ENCODE results near the gene PERCC1.
"Not testable (repeated sequence)": the region's sequence is repeated elsewhere in the genome, so short reads cannot be mapped to it uniquely, and the experiment has no call there.

Gene PERCC1

GRCh38 chr16:1431497-1432270, 806 bp downstream of the PERCC1 start:
- in situ Hi-C loops (cut with MboI; ENCODE audit: low pct_unique_long_range_greater_than_20kb, low sequenced_read_pairs) = no loop called here
- no peak for DNase-seq

- in situ Hi-C loops (cut with MboI; ENCODE audit: low pct_unique_long_range_greater_than_20kb, low sequenced_read_pairs) = no loop called here
- DNase-seq = no peak
Observed at GRCh38 chr16:1432388-1433262, 1.7 kb downstream of the PERCC1 start.

GRCh38 chr16:1433263-1433560, 2.3 kb downstream of the PERCC1 start:
- DNase-seq = no peak
- in situ Hi-C loops (cut with MboI; ENCODE audit: low pct_unique_long_range_greater_than_20kb, low sequenced_read_pairs) = no loop called here

GRCh38 chr16:1433756-1434155, 2.9 kb downstream of the PERCC1 start:
- DNase-seq = no peak
- in situ Hi-C loops (cut with MboI; ENCODE audit: low pct_unique_long_range_greater_than_20kb, low sequenced_read_pairs) = no loop called here

GRCh38 chr16:1434644-1435592, 4.0 kb downstream of the PERCC1 start:
- in situ Hi-C loops (cut with MboI; ENCODE audit: low pct_unique_long_range_greater_than_20kb, low sequenced_read_pairs) = no loop called here
- DNase-seq = no peak

- no peak for DNase-seq
- in situ Hi-C loops (cut with MboI; ENCODE audit: low pct_unique_long_range_greater_than_20kb, low sequenced_read_pairs) = no loop called here
Observed at GRCh38 chr16:1435921-1436697, 5.2 kb downstream of the PERCC1 start.

- DNase-seq = no peak
- in situ Hi-C loops (cut with MboI; ENCODE audit: low pct_unique_long_range_greater_than_20kb, low sequenced_read_pairs) = no loop called here
Observed at GRCh38 chr16:1436731-1437355, 6.0 kb downstream of the PERCC1 start.

GRCh38 chr16:1437606-1438005, 6.7 kb downstream of the PERCC1 start:
- no peak for DNase-seq
- in situ Hi-C loops (cut with MboI; ENCODE audit: low pct_unique_long_range_greater_than_20kb, low sequenced_read_pairs) = no loop called here

- no peak for DNase-seq
- in situ Hi-C loops (cut with MboI; ENCODE audit: low pct_unique_long_range_greater_than_20kb, low sequenced_read_pairs) = no loop called here
Observed at GRCh38 chr16:1438229-1439057, 7.6 kb downstream of the PERCC1 start.

- in situ Hi-C loops (cut with MboI; ENCODE audit: low pct_unique_long_range_greater_than_20kb, low sequenced_read_pairs) = no loop called here
- DNase-seq = no peak
Observed at GRCh38 chr16:1439058-1439698, 8.3 kb downstream of the PERCC1 start.

- in situ Hi-C loops (cut with MboI; ENCODE audit: low pct_unique_long_range_greater_than_20kb, low sequenced_read_pairs); DNase-seq: not testable (repeated sequence)
Observed at GRCh38 chr16:1439699-1440074, 8.8 kb downstream of the PERCC1 start.

- in situ Hi-C loops (cut with MboI; ENCODE audit: low pct_unique_long_range_greater_than_20kb, low sequenced_read_pairs) = no loop called here
- no peak for DNase-seq
Observed at GRCh38 chr16:1441391-1441829, 10.5 kb downstream of the PERCC1 start.

GRCh38 chr16:1442697-1443096, 11.8 kb downstream of the PERCC1 start:
- in situ Hi-C loops (cut with MboI; ENCODE audit: low pct_unique_long_range_greater_than_20kb, low sequenced_read_pairs) = no loop called here
- no peak for DNase-seq

GRCh38 chr16:1443403-1443973, 12.6 kb downstream of the PERCC1 start:
- in situ Hi-C loops (cut with MboI; ENCODE audit: low pct_unique_long_range_greater_than_20kb, low sequenced_read_pairs) = no loop called here
- no peak for DNase-seq

- in situ Hi-C loops (cut with MboI; ENCODE audit: low pct_unique_long_range_greater_than_20kb, low sequenced_read_pairs) = no loop called here
Observed at GRCh38 chr16:1443980-1444729, 13.3 kb downstream of the PERCC1 start, which contains the start of gene CCDC154. Gene CCDC154, minus strand, starts transcription at chr16:1444556. Its CDS starts 234 bp downstream, at chr16:1444322.

More at GRCh38 chr16:1443980-1444729, 13.3 kb downstream of the PERCC1 start, which contains the start of gene CCDC154:
- no peak for DNase-seq
